Measurements from ENCODE around the gene MIER2.
A peak's percentile ranks its signal among the peaks of the same experiment; 100 is the strongest.
"Not testable (repeated sequence)": the region's sequence is repeated elsewhere in the genome, so short reads cannot be mapped to it uniquely, and the experiment has no call there.

Gene MIER2

GRCh38 chr19:355536-355935 lies 10.9 kb upstream of the MIER2 start:
- not testable (repeated sequence) for DNase-seq (ENCODE audit: low read depth)

- DNase-seq (ENCODE audit: low read depth) = no peak
Measured at GRCh38 chr19:355134-355533, 10.5 kb upstream of the MIER2 start.

GRCh38 chr19:351976-352625 lies 7.5 kb upstream of the MIER2 start:
- DNase-seq (ENCODE audit: low read depth) = no peak

- DNase-seq (ENCODE audit: low read depth) = no peak
Measured at GRCh38 chr19:347946-348861, 3.6 kb upstream of the MIER2 start.

GRCh38 chr19:345320-345879 lies 804 bp upstream of the MIER2 start:
- DNase-seq (ENCODE audit: low read depth) = no peak

- peak; percentile 23 for DNase-seq (ENCODE audit: low read depth)
Measured at GRCh38 chr19:343941-344624, 513 bp downstream of the MIER2 start.

GRCh38 chr19:343451-343931 lies 1.1 kb downstream of the MIER2 start:
- DNase-seq (ENCODE audit: low read depth) = no peak

- no peak for DNase-seq (ENCODE audit: low read depth)
Measured at GRCh38 chr19:342801-343421, 1.7 kb downstream of the MIER2 start.

GRCh38 chr19:342128-342455 lies 2.5 kb downstream of the MIER2 start:
- DNase-seq (ENCODE audit: low read depth) = no peak

GRCh38 chr19:341386-342127 lies 3.0 kb downstream of the MIER2 start:
- DNase-seq (ENCODE audit: low read depth) = no peak

GRCh38 chr19:340620-341385 lies 3.8 kb downstream of the MIER2 start:
- no peak for DNase-seq (ENCODE audit: low read depth)

GRCh38 chr19:339262-339887 lies 5.2 kb downstream of the MIER2 start:
- DNase-seq (ENCODE audit: low read depth) = no peak

- DNase-seq (ENCODE audit: low read depth) = no peak
Measured at GRCh38 chr19:338421-338820, 6.2 kb downstream of the MIER2 start.

GRCh38 chr19:336067-336614 lies 8.5 kb downstream of the MIER2 start:
- DNase-seq (ENCODE audit: low read depth) = no peak

GRCh38 chr19:335486-336066 lies 9.0 kb downstream of the MIER2 start:
- DNase-seq (ENCODE audit: low read depth) = no peak

GRCh38 chr19:335072-335471 lies 9.5 kb downstream of the MIER2 start:
- DNase-seq (ENCODE audit: low read depth) = no peak

GRCh38 chr19:334296-335071 lies 10.1 kb downstream of the MIER2 start:
- DNase-seq (ENCODE audit: low read depth) = no peak

GRCh38 chr19:330503-330902 lies 14.1 kb downstream of the MIER2 start:
- DNase-seq (ENCODE audit: low read depth) = no peak

- DNase-seq (ENCODE audit: low read depth) = no peak
Measured at GRCh38 chr19:329876-330275, 14.7 kb downstream of the MIER2 start.
